DMS 273 treated with DMSO at 0.1 percent for 48 hours (cell line): ENCODE measurements around the gene CRACDL.
"Not testable (repeated sequence)": the region's sequence is repeated elsewhere in the genome, so short reads cannot be mapped to it uniquely, and the experiment has no call there.

Source experiments
- DNase-seq: peaks from one replicate; lab custom pipeline; 2025; lab: John Stamatoyannopoulos, UW

CRACDL gene

GRCh38 chr2:98907966-98908905, 27.8 kb downstream of the CRACDL start:
- peak; percentile 44 for DNase-seq

GRCh38 chr2:98907385-98907784, 28.6 kb downstream of the CRACDL start:
- no peak for DNase-seq

- DNase-seq, result no peak
Measured at GRCh38 chr2:98903767-98904485, 32.1 kb downstream of the CRACDL start.

- no peak for DNase-seq
Measured at GRCh38 chr2:98903064-98903355, 33.0 kb downstream of the CRACDL start.

GRCh38 chr2:98902209-98903063, 33.6 kb downstream of the CRACDL start:
- DNase-seq, result no peak

DNA sequence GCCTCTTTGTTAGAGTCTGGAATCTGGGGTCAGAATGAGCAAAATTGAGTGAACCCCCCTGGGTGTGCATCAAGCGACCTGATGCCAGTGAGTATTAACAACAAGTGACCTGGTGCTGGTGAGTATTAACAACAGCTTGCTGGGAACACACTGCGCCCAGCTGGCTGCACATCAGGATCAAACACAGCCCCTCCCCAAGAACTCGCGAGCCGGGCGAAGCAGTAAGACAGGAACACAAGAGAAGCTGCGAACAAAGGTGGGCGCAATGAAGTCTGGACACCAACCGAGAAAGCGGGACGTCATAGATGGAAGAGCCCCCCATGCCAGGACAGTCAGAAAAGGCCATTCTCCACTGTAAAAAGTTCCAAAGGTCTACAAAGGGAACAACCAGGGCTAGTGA, 34.3 kb downstream of the CRACDL start:
- no peak for DNase-seq

GRCh38 chr2:98901291-98901690, 34.7 kb downstream of the CRACDL start:
- DNase-seq, result no peak

DNA sequence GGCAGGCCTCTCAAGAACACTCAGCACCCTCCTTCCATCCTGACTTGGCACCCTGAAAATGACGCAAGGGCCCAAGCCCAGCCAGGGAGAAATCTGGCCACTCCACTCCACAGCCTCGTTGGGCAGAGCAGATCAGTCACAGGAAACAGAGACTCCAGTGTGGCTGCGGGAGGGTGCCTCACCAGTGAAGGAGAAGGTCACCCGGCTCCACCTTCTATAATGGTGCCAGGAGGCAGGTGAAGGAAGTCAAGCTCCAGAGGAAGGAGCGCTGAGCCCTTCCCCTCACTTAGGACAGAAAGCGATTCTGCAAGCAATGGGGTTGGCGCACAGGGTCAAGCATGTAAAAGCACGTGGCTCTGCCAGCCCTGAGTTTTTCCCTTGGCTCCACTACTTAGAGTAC, 35.3 kb downstream of the CRACDL start:
- DNase-seq, result no peak

DNA sequence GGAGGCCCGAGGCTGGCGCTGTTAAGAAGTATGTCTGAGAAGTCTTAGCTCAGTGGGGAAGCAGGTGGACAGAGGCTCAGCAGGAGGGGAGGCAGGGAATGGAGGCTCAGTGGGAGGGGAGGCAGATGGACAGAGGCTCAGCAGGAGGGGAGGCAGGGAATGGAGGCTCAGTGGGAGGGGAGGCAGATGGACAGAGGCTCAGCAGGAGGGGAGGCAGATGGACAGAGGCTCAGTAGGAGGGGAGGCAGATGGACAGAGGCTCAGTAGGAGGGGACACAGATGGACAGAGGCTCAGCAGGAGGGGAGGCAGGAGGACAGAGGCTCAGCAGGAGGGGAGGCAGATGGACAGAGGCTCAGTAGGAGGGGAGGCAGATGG, 36.3 kb downstream of the CRACDL start:
- DNase-seq, result not testable (repeated sequence)

DNA sequence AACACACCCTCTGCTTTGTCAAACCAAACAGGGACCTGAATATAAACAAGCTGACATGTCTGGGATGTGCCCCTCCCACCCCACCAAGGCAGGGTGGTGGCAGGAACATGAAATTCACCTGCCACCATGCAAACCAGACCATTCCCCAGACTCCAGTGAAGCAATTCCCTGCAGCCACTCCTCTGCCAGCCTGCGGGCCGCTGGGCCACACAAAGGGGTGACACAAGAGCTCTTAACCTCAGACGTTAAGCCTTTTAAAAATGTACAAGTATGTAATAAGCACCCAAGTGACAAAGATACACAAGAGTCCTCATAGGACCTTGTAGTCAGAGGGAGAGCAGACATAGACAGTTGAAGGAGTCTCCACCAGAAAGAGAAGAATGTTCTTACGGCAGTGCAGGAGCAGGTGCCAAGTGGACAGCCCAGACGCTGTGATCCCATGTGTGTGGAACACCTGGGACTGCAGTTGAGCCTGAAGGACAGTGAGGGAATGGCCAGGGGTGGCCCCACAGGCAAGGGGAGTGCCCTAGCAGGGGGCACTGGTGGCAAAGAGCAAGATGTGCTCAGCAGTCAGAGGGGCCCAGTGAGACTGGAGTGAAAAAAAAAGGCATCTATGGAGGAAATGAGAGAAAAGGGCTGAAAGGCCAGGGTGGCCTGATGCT, 36.9 kb downstream of the CRACDL start:
- DNase-seq, result no peak

DNA sequence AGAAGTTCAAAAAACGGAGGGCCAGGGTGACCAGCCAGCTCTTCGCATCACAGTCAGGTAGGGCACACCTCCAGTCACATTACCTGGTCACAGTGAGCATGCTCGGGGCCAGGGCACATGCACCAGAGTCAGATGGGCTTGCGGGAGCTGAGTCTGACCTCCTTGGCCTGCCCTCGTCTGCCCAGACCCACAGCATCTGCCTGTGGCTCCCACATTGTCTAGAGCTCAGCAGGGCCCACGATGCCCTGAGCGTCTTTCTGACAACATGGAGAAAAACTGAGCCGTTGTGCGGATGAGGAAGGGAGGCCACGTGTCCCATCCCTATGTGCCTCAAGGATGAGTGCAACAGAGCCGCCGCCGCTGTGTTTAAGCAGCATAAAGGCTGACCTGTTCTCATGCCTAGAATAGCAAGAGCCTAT, 37.6 kb downstream of the CRACDL start:
- DNase-seq, result no peak

- no peak for DNase-seq
Measured at GRCh38 chr2:98897746-98898145, 38.3 kb downstream of the CRACDL start.

DNA sequence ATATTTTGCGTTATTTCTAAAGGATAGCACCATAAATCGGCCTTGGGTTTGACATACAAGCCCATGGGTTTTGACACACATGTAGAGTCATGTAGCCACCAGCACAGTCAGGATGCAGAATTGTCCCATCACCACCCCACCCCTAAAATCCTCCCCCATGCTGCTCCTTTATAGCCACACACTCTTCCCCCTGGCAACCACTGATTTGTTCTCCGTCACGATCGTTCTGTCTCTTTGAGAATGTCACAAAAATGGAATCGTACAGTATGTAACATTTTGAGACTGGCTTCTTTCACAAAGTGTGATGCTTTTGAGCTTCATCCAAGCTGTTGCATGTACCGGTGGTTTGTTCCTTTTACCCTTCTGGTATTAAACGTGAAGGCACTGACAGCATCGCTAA, 39.1 kb downstream of the CRACDL start:
- no peak for DNase-seq

DNA sequence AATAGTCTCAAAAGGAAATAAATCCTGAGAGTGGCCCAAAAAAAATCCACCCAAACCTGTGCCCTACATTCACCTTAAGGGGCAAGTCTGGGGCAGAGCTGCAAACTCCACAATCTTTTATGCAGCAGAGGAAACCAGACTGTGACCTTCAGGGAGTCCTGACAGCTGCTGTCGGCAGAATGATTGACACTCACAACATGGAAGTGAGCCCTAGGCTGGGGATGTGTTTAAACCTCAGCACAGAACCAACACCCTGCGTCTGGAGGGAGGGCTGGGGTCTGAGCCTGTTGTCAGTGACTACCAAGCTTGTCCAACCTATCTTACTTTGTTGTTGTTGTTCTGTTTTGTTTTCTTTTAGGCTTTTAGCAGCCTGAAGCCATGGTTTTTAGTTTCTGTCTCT, 39.6 kb downstream of the CRACDL start:
- DNase-seq, result no peak

GRCh38 chr2:98895901-98896300, 40.1 kb downstream of the CRACDL start:
- no peak for DNase-seq

GRCh38 chr2:98895221-98895620, 40.8 kb downstream of the CRACDL start:
- no peak for DNase-seq

DNA sequence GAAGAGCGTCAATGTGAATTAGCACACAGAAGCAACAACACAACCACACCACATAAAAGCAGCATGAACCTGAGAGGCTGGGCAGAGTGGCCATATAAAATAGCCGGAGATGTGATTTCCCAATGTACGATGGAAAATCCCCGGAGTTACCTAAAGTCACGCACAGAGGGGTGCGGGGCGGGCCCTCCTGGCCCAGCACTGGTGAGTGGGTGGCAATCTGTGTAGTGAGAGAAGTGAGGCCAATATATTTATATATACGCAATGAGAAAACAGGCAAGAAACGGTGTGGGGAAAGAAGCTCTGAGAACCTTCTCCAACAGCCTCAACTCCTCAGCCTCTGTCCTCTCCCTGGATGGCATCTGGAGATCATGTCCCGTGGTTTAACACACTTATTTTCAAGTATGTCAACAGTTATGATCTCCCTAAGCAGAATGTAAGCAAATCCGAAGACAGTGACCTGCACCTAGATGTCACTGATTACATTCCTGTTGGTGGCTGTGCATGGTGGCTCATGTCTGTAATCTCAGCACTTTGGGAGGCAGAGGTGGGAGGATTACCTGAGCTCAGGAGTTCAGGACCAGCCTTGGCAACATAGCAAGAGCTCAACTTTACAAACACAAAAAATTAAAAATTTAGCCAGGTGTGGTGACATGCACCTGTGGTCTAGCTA, 41.6 kb downstream of the CRACDL start:
- DNase-seq, result no peak

DNA sequence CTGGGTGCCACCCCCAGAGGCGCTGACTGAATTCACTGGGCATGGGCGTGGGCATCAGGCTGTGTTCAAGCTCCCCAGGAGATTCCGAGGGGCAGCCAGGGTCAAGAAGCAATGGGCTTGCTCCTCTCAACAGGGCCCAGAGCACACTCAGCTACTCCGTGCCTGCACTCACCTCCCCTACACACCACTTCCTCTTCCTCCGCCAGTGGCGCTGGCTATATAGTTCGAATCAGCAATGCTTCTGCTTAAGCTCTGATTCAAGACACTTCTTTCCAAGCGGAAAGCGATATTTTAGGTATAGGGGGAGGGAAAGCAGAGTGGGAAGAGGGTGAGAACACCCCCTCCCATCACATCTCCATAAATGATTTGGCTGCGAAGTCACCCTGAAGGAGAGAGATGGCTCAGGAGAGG, 42.1 kb downstream of the CRACDL start:
- DNase-seq, result no peak

DNA sequence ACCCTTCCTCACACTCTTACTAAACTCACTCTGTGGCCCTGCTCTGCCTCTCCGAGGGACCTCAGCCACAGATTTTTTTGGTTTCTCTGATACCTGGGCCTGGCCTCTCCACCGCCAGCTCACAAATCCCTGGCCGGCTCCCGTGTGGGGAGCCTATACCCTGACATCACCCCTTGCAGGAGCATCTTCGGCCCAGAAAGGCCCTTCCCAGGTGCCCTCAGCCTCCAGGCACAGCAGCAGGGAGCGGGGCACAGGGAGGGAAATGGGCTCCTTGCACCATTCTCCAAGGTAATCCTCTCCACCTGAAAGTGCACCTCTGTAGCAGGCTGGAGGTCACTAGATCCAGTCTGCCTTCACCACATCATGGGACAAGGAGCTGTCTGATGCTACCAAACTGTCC, 43.2 kb downstream of the CRACDL start:
- no peak for DNase-seq

GRCh38 chr2:98891591-98891990, 44.4 kb downstream of the CRACDL start:
- no peak for DNase-seq

DNA sequence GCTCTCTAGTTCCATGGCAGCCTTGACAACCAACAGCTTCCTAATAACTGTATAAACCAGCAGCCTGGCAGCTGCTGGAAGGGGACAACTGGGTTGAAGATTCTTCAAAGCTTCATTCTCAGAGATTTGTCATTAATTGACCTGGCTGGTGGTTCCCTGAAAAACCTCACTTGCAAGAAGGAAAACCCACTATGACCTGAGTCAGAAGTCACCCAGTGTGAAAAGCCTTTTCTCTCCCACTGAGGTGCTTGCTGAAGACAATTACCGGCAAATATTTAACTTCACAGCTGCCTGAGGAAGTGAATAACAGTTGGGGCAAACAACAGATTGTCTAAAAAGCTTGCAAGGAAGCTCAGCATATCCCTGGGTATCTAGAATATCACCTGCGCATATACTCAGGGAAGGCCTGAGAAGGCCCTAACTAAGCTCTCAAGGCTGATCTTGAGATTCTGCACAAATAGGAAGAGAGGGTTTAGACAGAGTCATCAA, 49.9 kb downstream of the CRACDL start:
- DNase-seq, result no peak
